Keratinocyte (primary cell): Measurements from ENCODE around the gene USP16.
"Not testable (repeated sequence)": the region's sequence is repeated elsewhere in the genome, so short reads cannot be mapped to it uniquely, and the experiment has no call there.

Experiments used
- CTCF ChIP-seq, 3 experiments: IDR thresholded peaks in 1 of 3; conservative IDR thresholded peaks in 1 of 3; optimal IDR thresholded peaks in 1 of 3; 2 replicates in 2 of 3; 3 replicates in 1 of 3; pipeline versions ENCODE3 to v1.5.1; 2011; ENCODE audit warnings: low read length in 3 of 3, mild to moderate bottlenecking in 3 of 3, moderate library complexity in 2 of 3, control low read depth in 1 of 3, inconsistent platforms in 1 of 3; ENCODE audit not compliant: insufficient read depth in 2 of 3; ENCODE audit errors: extremely low read depth in 1 of 3
- EZH2 ChIP-seq: IDR thresholded peaks from one replicate; pipeline ENCODE4 v1.6.1; 2012; ENCODE audit warnings: inconsistent platforms, mild to moderate bottlenecking, low read length, moderate library complexity

- not testable (repeated sequence) for TF ChIP-seq CTCF (optimal IDR thresholded peaks at IDR 0.05 in 1 of 3, IDR thresholded peaks at IDR 0.05 in 1 of 3, conservative IDR thresholded peaks at IDR 0.05 in 1 of 3; ENCODE audit: extremely low read depth in 1 of 3, insufficient read depth in 2 of 3, low read length in 3 of 3); EZH2
Measured at GRCh38 chr21:29076731-29077640, 52.5 kb downstream of the USP16 start.
